ENCODE data around the gene EOMES.

The EOMES gene

GRCh38 chr3:27729325-27729724 lies 7.2 kb upstream of the EOMES start:
- Histone ChIP-seq H2AFZ (ENCODE audit: low read depth, low read length) (no peak overlapping the region), H3K4me3 (ENCODE audit: low read length) (no peak overlapping the region), H3K36me3 (ENCODE audit: insufficient read depth, low read length) (no peaks in the 10 kb centered on the region), H3K9me3 (ENCODE audit: low read length) (no peaks in the 10 kb centered on the region), H3K4me1 (ENCODE audit: insufficient read depth, low read length) (peaks cover 6% of the 10 kb centered on the region), H3K27me3 (ENCODE audit: insufficient read depth, low read length) (peaks cover 83% of the 10 kb centered on the region)

- H3K4me3 ChIP-seq (ENCODE audit: low read length) = no peak overlapping the region
- H3K4me1 ChIP-seq (ENCODE audit: insufficient read depth, low read length) = peaks cover 6% of the 10 kb centered on the region
- no peaks in the 10 kb centered on the region for H3K36me3 ChIP-seq (ENCODE audit: insufficient read depth, low read length)
- no peaks in the 10 kb centered on the region for H3K9me3 ChIP-seq (ENCODE audit: low read length)
- H3K27me3 ChIP-seq (ENCODE audit: insufficient read depth, low read length) = peaks cover 86% of the 10 kb centered on the region
- peak overlapping the region; percentile 23 for H2AFZ ChIP-seq (ENCODE audit: low read depth, low read length)
Measured at GRCh38 chr3:27728195-27729087, 6.3 kb upstream of the EOMES start.

GRCh38 chr3:27726240-27726639 lies 4.1 kb upstream of the EOMES start:
- peaks cover 7% of the 10 kb centered on the region for H3K4me1 ChIP-seq (ENCODE audit: insufficient read depth, low read length)
- H2AFZ ChIP-seq (ENCODE audit: low read depth, low read length) = no peak overlapping the region
- no peaks in the 10 kb centered on the region for H3K36me3 ChIP-seq (ENCODE audit: insufficient read depth, low read length)
- no peak overlapping the region for H3K4me3 ChIP-seq (ENCODE audit: low read length)
- H3K9me3 ChIP-seq (ENCODE audit: low read length) = no peaks in the 10 kb centered on the region
- H3K27me3 ChIP-seq (ENCODE audit: insufficient read depth, low read length) = peaks cover 93% of the 10 kb centered on the region

- Histone ChIP-seq H3K36me3 (ENCODE audit: insufficient read depth, low read length) (no peaks in the 10 kb centered on the region), H3K9me3 (ENCODE audit: low read length) (no peaks in the 10 kb centered on the region), H3K4me1 (ENCODE audit: insufficient read depth, low read length) (peaks cover 10% of the 10 kb centered on the region), H3K4me3 (ENCODE audit: low read length) (no peak overlapping the region), H2AFZ (ENCODE audit: low read depth, low read length) (no peak overlapping the region), H3K27me3 (ENCODE audit: insufficient read depth, low read length) (peaks cover 94% of the 10 kb centered on the region)
Measured at GRCh38 chr3:27724459-27725197, 2.5 kb upstream of the EOMES start.

- Histone ChIP-seq H3K27me3 (ENCODE audit: insufficient read depth, low read length) (peaks cover 94% of the 10 kb centered on the region), H2AFZ (ENCODE audit: low read depth, low read length) (no peak overlapping the region), H3K4me3 (ENCODE audit: low read length) (no peak overlapping the region), H3K36me3 (ENCODE audit: insufficient read depth, low read length) (no peaks in the 10 kb centered on the region), H3K9me3 (ENCODE audit: low read length) (no peaks in the 10 kb centered on the region), H3K4me1 (ENCODE audit: insufficient read depth, low read length) (peaks cover 10% of the 10 kb centered on the region)
Measured at GRCh38 chr3:27723815-27724458, 1.8 kb upstream of the EOMES start.

GRCh38 chr3:27723456-27723814 lies 1.3 kb upstream of the EOMES start:
- Histone ChIP-seq H3K36me3 (ENCODE audit: insufficient read depth, low read length) (no peaks in the 10 kb centered on the region), H3K9me3 (ENCODE audit: low read length) (no peaks in the 10 kb centered on the region), H3K27me3 (ENCODE audit: insufficient read depth, low read length) (peaks cover 92% of the 10 kb centered on the region), H2AFZ (ENCODE audit: low read depth, low read length) (no peak overlapping the region), H3K4me3 (ENCODE audit: low read length) (no peak overlapping the region), H3K4me1 (ENCODE audit: insufficient read depth, low read length) (peaks cover 6% of the 10 kb centered on the region)

GRCh38 chr3:27723001-27723445 lies 900 bp upstream of the EOMES start:
- H3K36me3 ChIP-seq (ENCODE audit: insufficient read depth, low read length) = no peaks in the 10 kb centered on the region
- peaks cover 90% of the 10 kb centered on the region for H3K27me3 ChIP-seq (ENCODE audit: insufficient read depth, low read length)
- no peak overlapping the region for H3K4me3 ChIP-seq (ENCODE audit: low read length)
- peaks cover 4% of the 10 kb centered on the region for H3K4me1 ChIP-seq (ENCODE audit: insufficient read depth, low read length)
- H3K9me3 ChIP-seq (ENCODE audit: low read length) = no peaks in the 10 kb centered on the region
- H2AFZ ChIP-seq (ENCODE audit: low read depth, low read length) = no peak overlapping the region

- Histone ChIP-seq H2AFZ (ENCODE audit: low read depth, low read length) (peak overlapping the region; percentile 62), H3K9me3 (ENCODE audit: low read length) (no peaks in the 10 kb centered on the region), H3K4me1 (ENCODE audit: insufficient read depth, low read length) (peaks cover 4% of the 10 kb centered on the region), H3K27me3 (ENCODE audit: insufficient read depth, low read length) (peaks cover 92% of the 10 kb centered on the region), H3K4me3 (ENCODE audit: low read length) (peak overlapping the region; percentile 38), H3K36me3 (ENCODE audit: insufficient read depth, low read length) (no peaks in the 10 kb centered on the region)
Measured at GRCh38 chr3:27720899-27721716, 1.0 kb downstream of the EOMES start.

GRCh38 chr3:27719314-27720003 lies 2.7 kb downstream of the EOMES start:
- H3K27me3 ChIP-seq (ENCODE audit: insufficient read depth, low read length) = peaks cover 93% of the 10 kb centered on the region
- H2AFZ ChIP-seq (ENCODE audit: low read depth, low read length) = no peak overlapping the region

GRCh38 chr3:27718459-27718858 lies 3.7 kb downstream of the EOMES start:
- no peak overlapping the region for H3K4me3 ChIP-seq (ENCODE audit: low read length)
- peaks cover 93% of the 10 kb centered on the region for H3K27me3 ChIP-seq (ENCODE audit: insufficient read depth, low read length)
- H3K36me3 ChIP-seq (ENCODE audit: insufficient read depth, low read length) = no peaks in the 10 kb centered on the region
- no peaks in the 10 kb centered on the region for H3K9me3 ChIP-seq (ENCODE audit: low read length)
- H3K4me1 ChIP-seq (ENCODE audit: insufficient read depth, low read length) = peaks cover 14% of the 10 kb centered on the region
- no peak overlapping the region for H2AFZ ChIP-seq (ENCODE audit: low read depth, low read length)

More at GRCh38 chr3:27719314-27720003, 2.7 kb downstream of the EOMES start:
- H3K36me3 ChIP-seq (ENCODE audit: insufficient read depth, low read length) = no peaks in the 10 kb centered on the region
- no peaks in the 10 kb centered on the region for H3K9me3 ChIP-seq (ENCODE audit: low read length)
- H3K4me1 ChIP-seq (ENCODE audit: insufficient read depth, low read length) = peaks cover 8% of the 10 kb centered on the region
- no peak overlapping the region for H3K4me3 ChIP-seq (ENCODE audit: low read length)

- H3K27me3 ChIP-seq (ENCODE audit: insufficient read depth, low read length) = peaks cover 93% of the 10 kb centered on the region
- H3K9me3 ChIP-seq (ENCODE audit: low read length) = no peaks in the 10 kb centered on the region
- H3K4me1 ChIP-seq (ENCODE audit: insufficient read depth, low read length) = peaks cover 25% of the 10 kb centered on the region
- no peak overlapping the region for H3K4me3 ChIP-seq (ENCODE audit: low read length)
- H2AFZ ChIP-seq (ENCODE audit: low read depth, low read length) = no peak overlapping the region
- H3K36me3 ChIP-seq (ENCODE audit: insufficient read depth, low read length) = no peaks in the 10 kb centered on the region
Measured at GRCh38 chr3:27717200-27717852, 4.8 kb downstream of the EOMES start.

- H3K4me1 ChIP-seq (ENCODE audit: insufficient read depth, low read length) = peaks cover 29% of the 10 kb centered on the region
- H3K9me3 ChIP-seq (ENCODE audit: low read length) = no peaks in the 10 kb centered on the region
- no peaks in the 10 kb centered on the region for H3K36me3 ChIP-seq (ENCODE audit: insufficient read depth, low read length)
- no peak overlapping the region for H2AFZ ChIP-seq (ENCODE audit: low read depth, low read length)
- H3K4me3 ChIP-seq (ENCODE audit: low read length) = no peak overlapping the region
- H3K27me3 ChIP-seq (ENCODE audit: insufficient read depth, low read length) = peaks cover 85% of the 10 kb centered on the region
Measured at GRCh38 chr3:27716309-27716708, 5.8 kb downstream of the EOMES start.
